Endodermal cell (in vitro differentiated cells): ENCODE results near the gene UBA6. TPM values are rescaled to one million over a fixed set of nuclear protein-coding genes. Genes with fewer than 3 reads are reported as not detected.
"Not testable (repeated sequence)": the region's sequence is repeated elsewhere in the genome, so short reads cannot be mapped to it uniquely, and the experiment has no call there.

Experiments used
- DNase-seq: peaks from one replicate; pipeline ENCODE4 v3.0.0-alpha.2; 2017
- H3K27ac ChIP-seq: 2 replicates; pipeline ENCODE4 v1.5.1; 2013; ENCODE audit warnings: mild to moderate bottlenecking, low read depth, low read length, moderate library complexity
- H3K27me3 ChIP-seq: 2 replicates; pipeline ENCODE4 v1.6.1; 2013; ENCODE audit warnings: mild to moderate bottlenecking, low read length, moderate library complexity; ENCODE audit not compliant: insufficient read depth, control insufficient read depth, poor library complexity, severe bottlenecking
- H3K36me3 ChIP-seq: 2 replicates; pipeline ENCODE4 v1.7.0; 2013; ENCODE audit warnings: mild to moderate bottlenecking, low read length, moderate library complexity; ENCODE audit not compliant: control insufficient read depth, insufficient read depth
- H3K4me1 ChIP-seq: one replicate; pipeline ENCODE4 v1.7.0; 2013; ENCODE audit warnings: low read length; ENCODE audit not compliant: control insufficient read depth, insufficient read depth
- H3K4me3 ChIP-seq: 2 replicates; pipeline ENCODE4 v1.5.1; 2013; ENCODE audit warnings: mild to moderate bottlenecking, low read length, moderate library complexity
- H3K9ac ChIP-seq: 2 replicates; pipeline ENCODE4 v1.6.1; 2013; ENCODE audit warnings: mild to moderate bottlenecking, low read length, moderate library complexity; ENCODE audit not compliant: poor library complexity, severe bottlenecking; ENCODE audit errors: extremely low read depth
- H3K9me3 ChIP-seq: 2 replicates; pipeline ENCODE4 v1.6.1; 2013; ENCODE audit warnings: mild to moderate bottlenecking, low read length, moderate library complexity; ENCODE audit not compliant: control insufficient read depth
- H3K27ac Mint-ChIP-seq: 2 replicates; pipeline ENCODE4 v1.8.0; 2020; ENCODE audit warnings: mixed read lengths
- H3K27me3 Mint-ChIP-seq: 2 replicates; pipeline ENCODE4 v1.8.0; 2021; ENCODE audit warnings: mild to moderate bottlenecking, mixed read lengths; ENCODE audit not compliant: insufficient read depth
- H3K36me3 Mint-ChIP-seq: 2 replicates; pipeline ENCODE4 v1.8.0; 2020; ENCODE audit warnings: low read depth, mixed read lengths
- H3K4me1 Mint-ChIP-seq: 2 replicates; pipeline ENCODE4 v1.8.0; 2020; ENCODE audit warnings: mixed read lengths
- H3K4me3 Mint-ChIP-seq: 2 replicates; pipeline ENCODE4 v1.8.0; 2020; ENCODE audit warnings: mild to moderate bottlenecking, moderate library complexity, mixed read lengths
- H3K9me3 Mint-ChIP-seq: 2 replicates; pipeline ENCODE4 v1.8.0; 2020; ENCODE audit warnings: mild to moderate bottlenecking, mixed read lengths
- WGBS, 2 experiments: methylation state at CpG; one replicate each; pipeline versions ENCODE4 v1.1.5 to v1.1.7; 2013; ENCODE audit warnings: missing lambda C conversion rate in 2 of 2, mixed read lengths in 1 of 2; ENCODE audit not compliant: insufficient coverage in 1 of 2, insufficient read length in 1 of 2; 5-methylcytosine and 5-hydroxymethylcytosine counted together
- total RNA-seq, 2 donors: library from RNA; stranded (reverse); fragmentation: NEBNext Ultra II Directional in 1 of 2; extraction: Animal tissue kit (Norgen Biotek cat#: 25700) in 1 of 2; gene quantifications; 2 replicates in 1 of 2; 3 replicates in 1 of 2; pipeline ENCODE4 v1.2.1, GENCODE V29; 2021
- TF ChIP-seq, protein P1 (sequence below): fragments of 200-600 bp; sonication (generic); conservative IDR thresholded peaks from 2 replicates; pipeline ENCODE4 v1.5.0; 2021; ENCODE audit warnings: antibody characterized with exemption, mild to moderate bottlenecking

Gene UBA6
- total RNA-seq, 2 donors from 2014 or later, result 83.1 to 117 TPM

GRCh38 chr4:67712650-67713528 is 11.9 kb upstream of the UBA6 start:
- Mint-ChIP-seq H3K36me3 (peaks cover 17% of the 10 kb centered on the region), H3K4me1 (peaks cover 38% of the 10 kb centered on the region)
- DNase-seq, result peak; percentile 70

GRCh38 chr4:67712000-67712625 is 11.2 kb upstream of the UBA6 start:
- no peak overlapping the region for H3K27ac ChIP-seq
- H3K36me3 ChIP-seq, result no peaks in the 10 kb centered on the region
- peaks cover 8% of the 10 kb centered on the region for H3K4me1 ChIP-seq
- H3K27ac Mint-ChIP-seq, result no peak overlapping the region
- no peaks in the 10 kb centered on the region for H3K9me3 ChIP-seq
- peak; percentile 60 for DNase-seq
- peaks cover 20% of the 10 kb centered on the region for H3K36me3 Mint-ChIP-seq
- TF ChIP-seq, protein P1, sequence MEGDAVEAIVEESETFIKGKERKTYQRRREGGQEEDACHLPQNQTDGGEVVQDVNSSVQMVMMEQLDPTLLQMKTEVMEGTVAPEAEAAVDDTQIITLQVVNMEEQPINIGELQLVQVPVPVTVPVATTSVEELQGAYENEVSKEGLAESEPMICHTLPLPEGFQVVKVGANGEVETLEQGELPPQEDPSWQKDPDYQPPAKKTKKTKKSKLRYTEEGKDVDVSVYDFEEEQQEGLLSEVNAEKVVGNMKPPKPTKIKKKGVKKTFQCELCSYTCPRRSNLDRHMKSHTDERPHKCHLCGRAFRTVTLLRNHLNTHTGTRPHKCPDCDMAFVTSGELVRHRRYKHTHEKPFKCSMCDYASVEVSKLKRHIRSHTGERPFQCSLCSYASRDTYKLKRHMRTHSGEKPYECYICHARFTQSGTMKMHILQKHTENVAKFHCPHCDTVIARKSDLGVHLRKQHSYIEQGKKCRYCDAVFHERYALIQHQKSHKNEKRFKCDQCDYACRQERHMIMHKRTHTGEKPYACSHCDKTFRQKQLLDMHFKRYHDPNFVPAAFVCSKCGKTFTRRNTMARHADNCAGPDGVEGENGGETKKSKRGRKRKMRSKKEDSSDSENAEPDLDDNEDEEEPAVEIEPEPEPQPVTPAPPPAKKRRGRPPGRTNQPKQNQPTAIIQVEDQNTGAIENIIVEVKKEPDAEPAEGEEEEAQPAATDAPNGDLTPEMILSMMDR, result no peak
- H3K27me3 Mint-ChIP-seq, result peaks cover 1% of the 10 kb centered on the region
- H3K4me3 Mint-ChIP-seq, result no peak overlapping the region
- H3K9me3 Mint-ChIP-seq, result peaks cover 6% of the 10 kb centered on the region
- H3K4me3 ChIP-seq, result no peak overlapping the region
- 86% methylated on average over 3 of the region's 3 CpGs; no CpG with 5 or more reads in 1 of the 2 experiments for WGBS, 2 experiments
- no peak overlapping the region for H3K9ac ChIP-seq
- H3K27me3 ChIP-seq, result no peaks in the 10 kb centered on the region
- H3K4me1 Mint-ChIP-seq, result peaks cover 38% of the 10 kb centered on the region

More at GRCh38 chr4:67712650-67713528, 11.9 kb upstream of the UBA6 start:
- H3K27me3 ChIP-seq, result no peaks in the 10 kb centered on the region
- Mint-ChIP-seq H3K9me3 (peaks cover 4% of the 10 kb centered on the region), H3K4me3 (no peak overlapping the region), H3K27ac (peak overlapping the region; percentile 27), H3K27me3 (peaks cover 1% of the 10 kb centered on the region)
- WGBS, 2 experiments, result 91 to 96% methylated on average over 3 to 7 of the region's 7 CpGs
- peaks cover 10% of the 10 kb centered on the region for H3K4me1 ChIP-seq
- peak overlapping the region; percentile 27 for H3K27ac ChIP-seq
- TF ChIP-seq, protein P1, result no peak
- H3K36me3 ChIP-seq, result no peaks in the 10 kb centered on the region
- no peak overlapping the region for H3K4me3 ChIP-seq
- H3K9me3 ChIP-seq, result no peaks in the 10 kb centered on the region
- H3K9ac ChIP-seq, result no peak overlapping the region

GRCh38 chr4:67706682-67707081 is 5.7 kb upstream of the UBA6 start:
- not testable (repeated sequence) for H3K4me1 ChIP-seq, H3K27ac Mint-ChIP-seq, DNase-seq, H3K27me3 ChIP-seq, H3K27me3 Mint-ChIP-seq, H3K4me1 Mint-ChIP-seq, H3K9me3 Mint-ChIP-seq, H3K27ac ChIP-seq, H3K4me3 Mint-ChIP-seq, H3K9ac ChIP-seq, H3K36me3 ChIP-seq, H3K4me3 ChIP-seq
- peaks cover 11% of the 10 kb centered on the region for H3K9me3 ChIP-seq
- peaks cover 24% of the 10 kb centered on the region for H3K36me3 Mint-ChIP-seq
- 92% methylated on average over 3 of the region's 3 CpGs; no CpG with 5 or more reads in 1 of the 2 experiments for WGBS, 2 experiments
